Measurements from ENCODE around the gene RAB23.
"Not testable (repeated sequence)": the region's sequence is repeated elsewhere in the genome, so short reads cannot be mapped to it uniquely, and the experiment has no call there.

The RAB23 gene

DNA sequence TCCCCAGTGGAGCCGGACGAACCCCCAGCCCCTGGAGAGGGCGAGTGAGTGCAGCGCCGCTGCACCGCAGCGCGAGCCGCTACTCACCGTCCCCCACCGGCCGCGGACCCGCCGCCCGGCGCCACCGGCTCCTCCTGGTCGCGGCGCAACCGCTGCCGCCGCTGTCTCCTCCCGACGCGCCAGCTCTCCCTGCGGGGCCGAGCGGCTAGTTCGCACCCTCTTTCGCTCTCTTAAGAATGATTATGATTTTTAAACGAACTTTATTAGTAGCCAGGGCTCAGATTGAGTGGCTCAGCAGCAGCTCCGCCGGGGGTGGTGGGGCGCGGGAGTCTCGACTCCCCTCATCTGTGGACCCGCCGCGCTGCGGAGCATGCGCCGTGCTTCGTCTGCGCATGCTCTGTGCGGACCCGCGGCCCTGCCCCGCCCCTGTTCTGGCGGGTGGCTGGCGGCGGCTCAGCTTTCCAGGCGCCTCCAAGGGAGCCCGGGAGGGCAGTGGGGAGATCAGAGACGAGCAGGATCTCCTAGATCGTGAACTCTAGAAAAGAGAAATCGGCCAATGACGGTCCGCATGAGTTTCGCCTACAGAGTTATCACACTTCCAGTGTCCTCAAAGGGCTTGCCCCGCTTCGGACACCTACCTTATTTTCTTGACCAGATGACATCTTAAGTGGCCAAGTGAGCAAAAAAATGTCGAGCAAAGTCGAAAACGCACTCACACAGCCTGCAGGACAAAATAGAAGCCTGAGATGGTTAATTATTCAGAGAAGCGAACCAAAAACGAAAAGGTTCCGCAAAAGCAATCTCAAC, at the start of gene RAB23:
Gene RAB23, minus strand, starts transcription at position 372 of the 807 bp plus-strand sequence. CDS start 11,927 bp downstream, outside the sequence.
- DNase-seq (ENCODE audit: low spot score): peak; percentile 74

DNA sequence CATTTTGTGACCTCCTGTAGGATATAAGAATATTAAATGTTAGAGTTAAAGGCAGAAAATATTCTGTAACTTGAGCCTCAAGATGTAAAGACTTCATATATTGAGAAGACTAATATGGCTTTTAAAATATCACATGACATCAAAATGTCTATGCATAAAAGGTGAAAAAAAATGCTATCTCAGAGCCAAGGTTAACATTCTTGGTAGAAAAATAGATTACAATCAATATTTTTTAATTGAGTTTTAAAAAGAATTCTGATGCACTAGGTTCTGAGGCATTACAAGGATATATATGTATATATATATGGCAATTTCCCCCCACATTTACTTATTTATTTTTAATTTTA, 46.2 kb upstream of the RAB23 start:
- no peak for DNase-seq (ENCODE audit: low spot score)

DNA sequence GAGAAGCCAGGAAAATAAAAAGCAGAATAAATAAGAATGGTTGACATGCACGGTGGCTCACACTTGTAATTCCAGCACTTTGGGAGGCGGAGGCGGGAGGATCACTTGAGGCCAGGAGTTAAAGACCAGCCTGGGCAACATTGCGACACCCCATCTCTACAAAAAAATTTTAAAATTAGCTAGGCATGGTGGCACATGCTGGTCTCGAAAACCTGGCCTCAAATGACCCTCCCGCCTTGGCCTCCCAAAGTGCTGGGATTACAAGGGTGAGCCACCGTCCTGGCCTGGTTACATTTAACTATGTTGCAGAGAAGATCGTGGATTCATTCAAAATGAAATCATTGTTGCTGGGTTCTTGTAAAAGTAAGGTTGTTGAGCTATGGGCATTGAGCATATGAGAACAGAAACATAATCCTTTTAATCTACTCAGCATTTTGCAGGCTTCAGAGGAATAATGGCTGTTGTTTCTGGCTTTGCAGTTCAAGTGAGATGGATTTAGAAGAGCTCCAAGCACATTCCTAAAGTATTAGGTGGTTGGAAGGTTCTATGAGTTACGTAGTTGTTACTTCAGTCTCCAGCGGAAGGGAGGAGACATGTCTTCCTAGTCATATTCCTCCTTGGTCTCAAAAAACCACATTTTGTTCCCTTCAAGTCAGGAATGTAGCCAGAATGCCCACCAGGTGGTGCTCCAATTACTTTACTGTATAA, 45.6 kb upstream of the RAB23 start:
- peak; percentile 19 for DNase-seq (ENCODE audit: low spot score)

DNA sequence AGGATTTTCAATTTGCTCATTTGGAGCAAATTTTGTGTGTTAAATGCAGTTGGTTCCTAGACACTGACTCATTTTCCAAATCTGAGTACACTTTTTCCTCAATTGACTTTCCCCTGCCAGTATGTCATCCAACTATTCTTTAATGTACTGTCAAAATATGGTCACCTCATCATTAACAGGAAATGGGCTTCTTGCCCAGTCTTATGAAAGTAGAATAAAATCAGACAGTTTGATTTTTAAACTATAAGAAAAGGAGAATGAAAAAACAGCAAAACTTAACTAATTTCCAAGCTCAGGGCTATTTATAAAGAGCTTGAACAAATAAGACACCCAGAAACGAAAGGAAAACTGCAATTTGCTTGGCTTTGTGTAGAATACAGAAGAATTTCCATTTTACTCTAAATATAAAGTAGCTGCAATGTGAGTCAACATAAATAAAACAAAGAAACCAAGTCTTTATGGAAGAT, 43.7 kb upstream of the RAB23 start:
- no peak for DNase-seq (ENCODE audit: low spot score)

DNA sequence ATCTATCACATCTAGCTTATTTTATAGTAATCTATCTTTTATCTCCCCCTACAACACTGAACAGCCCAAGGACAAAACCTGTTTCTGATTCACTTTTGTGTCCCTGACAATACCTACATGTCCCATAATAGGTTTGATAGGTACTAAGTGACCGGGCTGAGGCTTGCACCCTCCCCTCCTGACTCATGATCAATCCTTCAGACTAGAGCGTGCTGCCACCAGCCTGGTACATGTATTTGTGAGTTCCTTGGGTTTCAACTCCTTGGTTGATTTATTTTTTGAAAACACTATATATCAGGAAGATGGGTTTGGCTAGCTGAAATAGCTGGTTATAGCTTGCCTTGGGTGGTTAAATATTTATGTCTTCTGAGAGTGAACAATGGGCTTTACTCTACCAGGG, 41.6 kb upstream of the RAB23 start:
- no peak for DNase-seq (ENCODE audit: low spot score)

DNA sequence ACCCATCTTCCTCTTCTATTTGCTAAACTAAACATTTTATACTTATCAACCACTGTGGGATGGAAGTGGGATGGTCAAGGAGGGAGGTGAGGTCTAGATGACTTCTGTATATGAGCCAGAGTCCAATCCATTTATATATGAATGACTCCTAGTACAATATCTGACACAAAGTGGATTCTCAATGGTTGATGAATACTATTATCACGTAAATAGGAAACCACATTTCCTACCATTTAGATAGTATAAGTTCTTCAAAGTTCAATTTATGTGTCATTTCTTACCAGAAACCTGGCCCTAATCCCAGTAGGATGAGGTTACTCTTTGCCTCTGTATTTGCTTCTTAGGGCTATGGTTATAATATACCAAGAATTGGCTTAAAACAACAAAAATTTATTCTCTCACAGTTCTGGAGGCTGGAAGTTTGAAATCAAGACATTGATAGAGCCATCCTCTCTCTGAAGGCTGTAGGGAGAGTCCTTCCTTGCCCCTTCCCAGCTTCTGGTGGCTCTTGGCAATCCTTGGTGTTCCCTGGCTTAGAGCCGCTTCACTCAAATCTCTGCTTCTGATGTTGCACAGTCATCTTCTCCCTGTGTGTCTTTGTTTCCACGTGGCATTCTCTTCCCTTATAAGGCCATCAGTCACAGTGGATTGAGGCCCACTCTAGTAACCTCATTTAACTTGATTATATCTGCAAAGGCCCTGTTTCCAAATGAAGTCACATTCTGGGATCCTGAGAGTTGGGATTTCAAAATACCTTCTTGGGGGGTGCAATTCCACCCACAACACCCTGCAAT, 41.0 kb upstream of the RAB23 start:
- no peak for DNase-seq (ENCODE audit: low spot score)

DNA sequence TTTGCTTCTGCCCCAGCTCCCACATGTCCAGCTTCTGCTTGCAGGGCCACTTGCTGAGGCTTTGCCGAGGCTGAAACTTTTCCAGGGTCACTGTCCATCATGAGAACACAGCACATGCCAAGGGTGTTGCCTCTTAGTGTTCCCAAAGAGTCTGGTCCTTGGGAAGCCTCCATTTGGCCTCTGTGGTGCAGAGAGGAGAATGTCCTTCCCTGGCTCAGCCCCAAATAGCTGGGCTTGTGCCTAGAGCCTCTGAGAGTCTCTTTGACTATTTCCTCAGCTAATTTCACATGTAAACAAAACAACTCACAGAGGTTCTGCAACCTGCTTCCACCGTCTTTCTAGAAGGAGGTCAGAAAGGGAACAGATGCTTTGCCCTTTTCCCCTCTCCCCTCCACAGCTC, 40.4 kb upstream of the RAB23 start:
- DNase-seq (ENCODE audit: low spot score): no peak

DNA sequence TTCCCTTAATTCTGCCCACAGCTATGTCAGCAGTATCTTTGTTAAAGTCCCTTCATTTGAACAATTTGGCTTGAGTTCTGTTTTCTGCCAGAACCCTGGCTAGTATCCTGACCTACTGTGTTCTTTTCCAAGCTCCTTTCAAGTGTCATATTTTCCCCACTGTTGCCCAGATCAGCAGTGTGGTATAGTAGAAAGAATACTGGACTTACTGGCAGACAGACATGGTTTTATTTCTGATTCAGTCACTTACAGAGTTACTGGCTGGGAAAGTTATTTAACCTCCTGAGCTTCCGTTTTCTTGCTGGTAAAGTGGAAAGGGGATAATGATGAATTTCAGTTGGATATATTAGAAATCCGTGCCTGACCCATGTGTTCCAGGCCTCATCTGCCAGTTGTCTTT, 39.8 kb upstream of the RAB23 start:
- DNase-seq (ENCODE audit: low spot score): no peak

DNA sequence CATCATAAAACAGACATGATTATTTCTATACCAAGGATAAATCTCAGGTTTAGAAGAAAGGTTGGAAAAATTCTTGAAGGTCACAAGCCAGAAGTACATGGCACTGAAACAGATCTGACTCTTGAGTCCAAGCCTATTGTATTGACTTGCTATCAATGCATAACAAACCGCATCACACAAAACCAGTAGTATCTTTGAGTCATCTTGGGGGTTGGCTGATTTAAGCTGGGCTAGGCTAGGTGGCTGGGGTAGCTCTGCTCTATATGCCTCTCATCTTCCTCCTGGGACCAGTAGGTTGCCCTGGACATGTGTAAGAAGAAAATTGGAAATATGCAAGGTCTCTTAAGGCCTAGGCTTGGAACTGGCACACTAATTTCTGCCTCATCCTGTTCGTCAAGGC, 37.0 kb upstream of the RAB23 start:
- DNase-seq (ENCODE audit: low spot score): no peak

DNA sequence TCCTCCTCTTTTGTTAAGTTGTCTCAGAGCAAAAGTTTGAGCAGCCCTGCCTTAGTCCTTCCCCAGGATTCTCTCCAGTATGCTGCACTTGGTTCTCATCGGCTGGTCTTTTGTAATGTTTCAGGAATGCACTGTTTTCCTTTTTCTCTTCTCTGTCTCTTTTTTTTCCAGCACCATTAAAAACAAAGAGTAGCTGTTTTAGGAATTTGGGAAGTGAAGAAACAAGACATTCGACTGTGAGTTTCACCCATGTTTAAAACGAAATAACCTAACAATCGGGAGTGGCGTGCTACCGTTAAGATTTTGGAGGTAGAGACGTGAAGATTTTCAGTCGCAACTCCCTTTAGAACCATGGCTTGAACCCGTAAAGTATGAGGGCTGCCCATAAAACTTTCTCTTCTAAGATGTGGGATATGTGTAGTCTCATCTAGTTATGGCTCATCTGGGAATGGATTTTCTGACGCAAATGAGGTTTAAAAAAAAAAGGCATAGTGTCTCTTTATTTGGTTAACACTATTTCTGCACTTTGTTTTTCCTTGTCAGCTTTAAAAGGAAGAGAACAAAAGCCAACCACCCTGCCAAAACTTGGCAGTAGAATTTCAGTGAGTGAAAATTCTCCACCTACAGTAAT, 35.9 kb upstream of the RAB23 start:
- DNase-seq (ENCODE audit: low spot score): no peak

DNA sequence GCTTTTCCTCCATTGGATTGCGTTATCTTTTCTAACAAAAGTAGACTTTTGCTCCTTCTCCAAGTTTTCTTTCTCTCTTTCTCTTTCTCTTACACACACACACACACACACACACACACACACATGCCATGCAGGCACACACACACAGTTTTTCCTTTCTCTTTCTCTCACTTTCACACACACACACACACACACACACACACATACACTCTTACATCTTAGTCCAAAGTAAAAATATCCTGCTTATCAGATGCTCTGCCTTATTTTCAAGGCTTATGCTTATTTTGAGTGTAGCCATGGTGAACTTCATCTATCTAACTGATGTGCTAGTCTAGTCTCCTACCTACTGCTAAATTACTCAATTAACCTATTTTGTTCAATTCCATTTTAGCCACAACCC, 34.4 kb upstream of the RAB23 start:
- DNase-seq (ENCODE audit: low spot score): no peak

DNA sequence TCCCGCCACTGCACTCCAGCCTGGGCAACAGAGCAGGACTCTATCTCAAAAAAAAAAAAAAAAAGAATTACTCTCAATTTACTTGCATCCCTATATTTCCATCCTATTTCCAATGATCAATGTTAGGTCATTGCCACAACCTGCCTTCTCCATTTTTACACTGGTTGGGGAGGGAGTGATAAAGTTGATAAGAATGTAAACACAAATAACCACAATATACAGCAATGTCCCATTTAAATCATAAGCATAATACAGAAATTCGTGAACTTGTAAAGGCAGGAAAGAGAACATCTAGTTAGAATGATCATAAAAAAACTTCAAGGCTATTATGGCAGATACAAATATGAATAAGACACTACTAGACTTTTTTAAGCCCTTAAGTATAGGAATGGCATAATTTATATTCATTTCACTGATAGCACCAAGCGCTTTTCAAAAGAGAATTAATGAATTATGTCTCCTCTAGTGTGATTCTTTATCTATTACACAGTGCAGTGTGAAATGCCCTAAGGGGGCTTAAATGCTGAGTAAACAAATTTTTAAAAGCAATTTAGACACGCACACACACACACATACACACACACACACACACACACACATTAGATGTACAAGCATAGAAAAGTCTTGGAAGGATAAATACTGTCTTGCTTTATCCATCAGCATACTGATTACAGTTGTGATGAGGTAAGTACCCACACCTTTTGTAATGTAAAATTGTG, 33.5 kb upstream of the RAB23 start:
- no peak for DNase-seq (ENCODE audit: low spot score)

DNA sequence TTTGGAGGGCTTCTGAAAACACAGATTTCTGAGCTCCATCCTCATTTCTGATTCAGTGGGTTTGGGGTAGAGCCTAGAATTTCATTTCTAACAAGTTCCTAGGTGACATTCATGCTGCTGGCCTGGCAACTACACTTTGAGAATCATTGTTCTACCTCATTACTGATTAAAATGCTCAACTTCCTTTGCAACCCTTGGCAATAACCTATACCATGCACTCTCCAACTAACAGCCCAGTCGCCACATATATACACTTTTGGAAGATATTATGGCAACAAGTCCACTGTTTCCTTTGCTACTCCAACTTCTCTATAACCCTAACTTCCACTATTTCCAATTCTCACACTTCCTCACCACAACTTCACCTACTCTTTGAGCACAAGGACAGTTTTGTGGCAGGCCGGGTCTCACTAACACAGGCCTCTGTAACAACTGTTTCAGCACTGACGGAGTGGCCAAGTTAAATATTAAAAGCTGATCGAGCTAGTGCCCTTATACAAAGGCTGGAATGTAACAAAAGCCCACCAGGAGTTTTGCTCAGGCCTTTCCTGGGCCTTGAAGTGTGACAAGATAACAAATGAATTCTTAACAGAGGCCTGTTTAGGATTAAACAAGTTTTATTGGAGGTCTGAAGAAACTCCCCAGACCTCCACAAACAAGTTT, 32.1 kb upstream of the RAB23 start:
- DNase-seq (ENCODE audit: low spot score): no peak

DNA sequence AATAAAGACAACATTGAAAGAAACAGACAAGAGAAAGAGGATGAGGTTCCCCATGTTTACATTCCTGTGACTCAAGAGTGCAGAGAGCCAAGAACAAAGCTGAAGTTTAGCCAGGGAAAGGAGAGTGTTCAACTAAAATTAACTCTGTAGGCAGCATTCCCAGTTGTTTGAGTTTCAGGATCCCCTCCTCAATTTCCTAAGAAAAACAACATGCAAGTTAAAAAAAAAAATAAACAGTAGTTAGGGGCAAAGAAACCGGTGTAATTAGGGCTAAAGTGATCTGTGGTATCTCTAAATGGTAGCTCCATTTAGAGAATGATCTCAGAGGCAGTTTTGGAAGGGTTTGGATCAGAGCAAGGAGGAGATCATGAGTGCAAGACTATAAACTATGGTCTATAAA, 30.9 kb upstream of the RAB23 start:
- DNase-seq (ENCODE audit: low spot score): no peak

DNA sequence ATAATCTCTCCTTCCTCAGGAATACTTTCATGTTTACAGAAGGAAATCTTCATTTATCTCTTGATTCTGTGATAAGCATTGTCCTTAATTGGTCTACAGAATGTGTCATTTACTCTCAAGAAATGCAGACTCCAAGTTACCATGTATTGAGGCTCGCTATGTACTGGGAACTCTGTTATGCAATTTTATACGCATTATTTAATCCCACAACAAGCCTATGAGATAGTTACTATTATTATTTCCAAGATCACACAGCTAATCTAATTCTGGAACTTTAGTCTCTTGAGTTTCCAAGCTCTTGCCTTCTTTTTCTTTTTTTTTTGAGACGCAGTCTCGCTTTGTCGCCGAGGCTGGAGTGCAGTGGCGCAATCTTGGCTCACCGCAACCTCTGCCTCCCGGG, 30.0 kb upstream of the RAB23 start:
- DNase-seq (ENCODE audit: low spot score): no peak

DNA sequence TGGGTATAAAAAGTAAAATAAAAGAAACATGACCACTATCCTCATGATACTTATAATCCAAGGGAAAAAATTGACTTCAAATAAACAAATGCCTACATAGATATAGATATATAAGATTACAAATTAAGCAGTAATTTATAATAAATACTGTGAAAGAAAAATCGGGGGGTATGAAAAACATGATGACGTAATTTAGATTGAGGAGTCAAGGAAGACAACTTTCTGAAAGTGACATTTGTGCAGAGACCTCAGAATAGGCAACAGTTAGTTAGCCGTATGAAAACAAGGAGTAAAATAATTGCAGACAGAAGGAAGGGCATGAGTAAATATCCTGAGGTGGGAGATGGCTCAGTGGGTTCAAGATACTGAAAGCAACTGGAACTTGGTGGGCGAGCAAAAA, 28.2 kb upstream of the RAB23 start:
- no peak for DNase-seq (ENCODE audit: low spot score)

DNA sequence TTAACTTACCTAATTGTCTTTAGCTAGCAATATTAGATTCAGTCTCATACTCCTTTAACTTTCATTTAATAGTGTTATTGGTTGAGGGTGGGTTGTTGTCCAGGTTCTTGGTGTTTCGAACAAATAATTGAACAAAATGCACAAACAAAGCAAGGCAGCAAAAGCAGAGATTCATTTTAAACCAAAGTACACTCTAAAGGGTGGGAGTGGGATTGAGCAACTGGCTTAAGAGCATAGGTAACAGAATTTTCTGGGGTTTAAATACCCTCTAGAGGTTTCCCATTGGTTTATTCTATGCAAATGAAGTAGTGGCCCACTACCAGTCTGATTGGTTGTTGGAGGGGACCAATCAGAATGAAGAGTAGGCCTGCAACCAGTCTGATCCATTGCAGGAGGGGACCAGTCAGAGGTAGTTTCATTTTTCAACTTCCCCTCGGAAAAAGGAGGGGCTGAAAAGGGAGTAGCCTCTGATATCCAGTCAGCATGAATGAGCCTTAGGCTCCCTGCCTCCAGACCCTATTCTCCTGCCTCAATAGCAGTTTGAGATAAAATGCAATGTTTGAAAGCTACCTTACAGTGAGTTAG, 26.3 kb upstream of the RAB23 start:
- no peak for DNase-seq (ENCODE audit: low spot score)

DNA sequence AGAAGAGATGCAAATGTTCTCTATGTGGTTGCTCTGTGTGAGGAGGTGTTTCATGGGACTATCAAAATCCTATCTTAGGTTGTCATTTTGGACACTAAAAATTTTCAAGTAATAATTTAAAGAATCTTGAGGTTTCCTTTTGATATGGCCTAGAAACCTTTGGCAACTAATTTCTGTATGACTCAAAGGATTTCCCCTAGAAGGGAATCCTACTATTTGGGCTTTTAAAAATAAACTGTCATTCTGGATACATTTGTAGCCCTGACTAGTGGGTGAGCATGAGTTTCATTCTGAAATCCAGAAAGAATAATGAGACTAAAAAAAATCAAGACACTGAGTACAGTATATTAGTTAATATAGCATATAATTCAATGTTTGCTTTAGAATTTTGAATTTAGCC, 25.5 kb upstream of the RAB23 start:
- no peak for DNase-seq (ENCODE audit: low spot score)

DNA sequence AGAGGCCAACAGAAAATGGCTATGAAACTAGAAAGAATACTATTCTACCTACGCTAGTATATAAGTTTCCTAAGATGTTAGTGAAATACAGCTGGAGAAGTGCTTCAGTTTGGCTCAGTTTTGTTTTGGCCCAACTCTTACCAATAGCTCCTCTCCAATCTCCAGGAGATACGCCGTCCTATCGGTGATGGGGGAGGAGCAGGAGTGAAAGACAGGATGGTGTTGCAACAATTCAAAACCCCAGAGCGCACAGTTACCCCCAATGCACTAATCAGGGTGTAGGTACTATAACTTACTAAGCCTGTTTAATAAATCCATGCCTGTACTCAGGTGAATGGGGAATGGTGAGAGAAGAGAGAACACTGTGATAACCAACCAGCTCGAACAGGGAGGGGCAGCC, 24.2 kb upstream of the RAB23 start:
- DNase-seq (ENCODE audit: low spot score): no peak

DNA sequence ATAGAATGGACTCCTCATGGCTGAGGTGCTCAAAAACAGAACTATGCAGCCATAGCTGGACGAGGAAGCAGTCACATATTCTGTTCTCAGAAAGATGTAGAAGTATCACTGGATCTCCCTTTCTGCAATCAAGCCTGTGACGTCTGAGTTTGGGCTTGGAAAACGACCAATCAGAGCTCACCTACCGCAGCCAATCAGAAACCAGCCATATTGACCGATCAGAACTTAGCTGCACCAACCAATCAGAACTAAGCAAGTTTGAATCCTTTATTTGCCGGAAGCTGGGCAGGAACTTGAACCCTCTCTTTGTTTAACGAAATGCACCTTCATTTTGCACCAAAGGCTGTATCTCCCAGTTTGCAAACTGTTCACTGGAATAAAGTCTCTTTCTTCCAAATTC, 21.8 kb upstream of the RAB23 start:
- no peak for DNase-seq (ENCODE audit: low spot score)

DNA sequence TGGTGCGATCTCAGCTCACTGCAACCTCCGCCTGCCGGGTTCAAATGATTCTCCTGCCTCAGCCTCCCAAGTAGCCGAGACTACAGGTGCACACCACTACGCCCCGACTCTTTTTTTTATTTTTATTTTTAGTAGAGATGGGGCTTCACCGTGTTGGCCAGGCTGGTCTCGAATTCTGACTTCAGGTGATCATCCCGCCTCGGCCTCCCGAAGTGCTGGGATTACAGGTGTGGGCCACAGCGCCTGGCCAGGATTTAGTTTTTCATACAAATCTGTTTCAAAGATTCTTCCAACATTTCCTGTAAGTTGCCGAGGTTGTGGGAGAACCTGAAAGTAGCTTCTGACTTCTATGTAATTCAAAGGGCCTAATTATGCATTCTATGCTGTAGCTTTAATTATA, 21.4 kb upstream of the RAB23 start:
- DNase-seq (ENCODE audit: low spot score): not testable (repeated sequence)
